Measurements from ENCODE around the gene SLFN14.

SLFN14 gene

GRCh38 chr17:35596072-35596471, 35.5 kb upstream of the SLFN14 start:
- TF ChIP-seq CTCF (conservative IDR thresholded peaks at IDR 0.05; ENCODE audit: low read depth, low read length) = no peak

GRCh38 chr17:35588196-35588920, 27.7 kb upstream of the SLFN14 start:
- DNase-seq (ENCODE audit: low read depth) = peak; percentile 85
- peak overlapping the region; percentile 94 for H3K4me3 ChIP-seq (ENCODE audit: low read depth, low read length)
- no peak for TF ChIP-seq CTCF (conservative IDR thresholded peaks at IDR 0.05; ENCODE audit: low read depth, low read length)

More at GRCh38 chr17:35596072-35596471, 35.5 kb upstream of the SLFN14 start:
- no peak overlapping the region for H3K4me3 ChIP-seq (ENCODE audit: low read depth, low read length)
- no peak for DNase-seq (ENCODE audit: low read depth)

GRCh38 chr17:35587074-35587961, 26.7 kb upstream of the SLFN14 start, which contains the start of gene AP2B1:
AP2B1 (plus strand) TSS chr17:35587322; CDS start chr17:35594031, 6,709 bp downstream.
- TF ChIP-seq CTCF (conservative IDR thresholded peaks at IDR 0.05; ENCODE audit: low read depth, low read length) = no peak
- DNase-seq (ENCODE audit: low read depth) = peak; percentile 98
- peak within 1 kb of the TSS; percentile 94 for H3K4me3 ChIP-seq (ENCODE audit: low read depth, low read length)

GRCh38 chr17:35586569-35587073, 26.0 kb upstream of the SLFN14 start:
- no peak for TF ChIP-seq CTCF (conservative IDR thresholded peaks at IDR 0.05; ENCODE audit: low read depth, low read length)

GRCh38 chr17:35584061-35584460, 23.4 kb upstream of the SLFN14 start:
- no peak for DNase-seq (ENCODE audit: low read depth)
- H3K4me3 ChIP-seq (ENCODE audit: low read depth, low read length) = no peak overlapping the region
- TF ChIP-seq CTCF (conservative IDR thresholded peaks at IDR 0.05; ENCODE audit: low read depth, low read length) = no peak

More at GRCh38 chr17:35586569-35587073, 26.0 kb upstream of the SLFN14 start:
- peak overlapping the region; percentile 94 for H3K4me3 ChIP-seq (ENCODE audit: low read depth, low read length)
- no peak for DNase-seq (ENCODE audit: low read depth)

- no peak for DNase-seq (ENCODE audit: low read depth)
- no peak for TF ChIP-seq CTCF (conservative IDR thresholded peaks at IDR 0.05; ENCODE audit: low read depth, low read length)
- peak overlapping the region; percentile 82 for H3K4me3 ChIP-seq (ENCODE audit: low read depth, low read length)
These were observed 18.4 kb upstream of the SLFN14 start for GRCh38 chr17:35578929-35579432.
